ENCODE results near the gene GPR176.
"Not testable (repeated sequence)": the region's sequence is repeated elsewhere in the genome, so short reads cannot be mapped to it uniquely, and the experiment has no call there.

Gene GPR176

GRCh38 chr15:39935241-39935640, 15.2 kb upstream of the GPR176 start:
- no peak for DNase-seq

- DNase-seq, result no peak
Measured at GRCh38 chr15:39934397-39935071, 14.5 kb upstream of the GPR176 start.

- no peak for DNase-seq
Measured at GRCh38 chr15:39931615-39932014, 11.5 kb upstream of the GPR176 start.

- DNase-seq, result no peak
Measured at GRCh38 chr15:39926526-39926925, 6.5 kb upstream of the GPR176 start.

GRCh38 chr15:39925112-39925842, 5.2 kb upstream of the GPR176 start:
- peak in 1 of 2 experiments; percentile 9 for DNase-seq

- DNase-seq, result no peak
Measured at GRCh38 chr15:39924437-39924836, 4.4 kb upstream of the GPR176 start.

GRCh38 chr15:39922462-39923092, 2.5 kb upstream of the GPR176 start:
- DNase-seq, result no peak

- no peak for DNase-seq
Measured at GRCh38 chr15:39921274-39921638, 1.2 kb upstream of the GPR176 start.

GRCh38 chr15:39920510-39921273, 626 bp upstream of the GPR176 start:
- peak; percentile 83 to 89 for DNase-seq

- no peak for DNase-seq
Measured at GRCh38 chr15:39919411-39919747, 687 bp downstream of the GPR176 start.

- DNase-seq, result no peak
Measured at GRCh38 chr15:39918688-39919385, 1.2 kb downstream of the GPR176 start.

GRCh38 chr15:39914977-39915376, 5.1 kb downstream of the GPR176 start:
- DNase-seq, result no peak

GRCh38 chr15:39909007-39909406, 11.1 kb downstream of the GPR176 start:
- no peak for DNase-seq

- no peak for DNase-seq
Measured at GRCh38 chr15:39908186-39908585, 11.9 kb downstream of the GPR176 start.

- no peak for DNase-seq
Measured at GRCh38 chr15:39907216-39907615, 12.8 kb downstream of the GPR176 start.

GRCh38 chr15:39904115-39904514, 16.0 kb downstream of the GPR176 start:
- no peak for DNase-seq

GRCh38 chr15:39898317-39898716, 21.7 kb downstream of the GPR176 start:
- no peak for DNase-seq

GRCh38 chr15:39896846-39897245, 23.2 kb downstream of the GPR176 start:
- DNase-seq, result no peak

- DNase-seq, result no peak
Measured at GRCh38 chr15:39896101-39896500, 24.0 kb downstream of the GPR176 start.

- not testable (repeated sequence) for DNase-seq
Measured at GRCh38 chr15:39893051-39893450, 27.0 kb downstream of the GPR176 start.

- DNase-seq, result no peak
Measured at GRCh38 chr15:39892418-39892817, 27.6 kb downstream of the GPR176 start.

GRCh38 chr15:39890621-39891020, 29.4 kb downstream of the GPR176 start:
- no peak for DNase-seq

- no peak for DNase-seq
Measured at GRCh38 chr15:39889601-39890000, 30.5 kb downstream of the GPR176 start.

Measured in stimulated activated CD4-positive, alpha-beta T cell treated with anti-CD3 and anti-CD28 coated beads, Interleukin-4, amount 100 ng/mL, for 4 hours (primary cell).